Measurements from ENCODE around the gene IRF7.

DNA sequence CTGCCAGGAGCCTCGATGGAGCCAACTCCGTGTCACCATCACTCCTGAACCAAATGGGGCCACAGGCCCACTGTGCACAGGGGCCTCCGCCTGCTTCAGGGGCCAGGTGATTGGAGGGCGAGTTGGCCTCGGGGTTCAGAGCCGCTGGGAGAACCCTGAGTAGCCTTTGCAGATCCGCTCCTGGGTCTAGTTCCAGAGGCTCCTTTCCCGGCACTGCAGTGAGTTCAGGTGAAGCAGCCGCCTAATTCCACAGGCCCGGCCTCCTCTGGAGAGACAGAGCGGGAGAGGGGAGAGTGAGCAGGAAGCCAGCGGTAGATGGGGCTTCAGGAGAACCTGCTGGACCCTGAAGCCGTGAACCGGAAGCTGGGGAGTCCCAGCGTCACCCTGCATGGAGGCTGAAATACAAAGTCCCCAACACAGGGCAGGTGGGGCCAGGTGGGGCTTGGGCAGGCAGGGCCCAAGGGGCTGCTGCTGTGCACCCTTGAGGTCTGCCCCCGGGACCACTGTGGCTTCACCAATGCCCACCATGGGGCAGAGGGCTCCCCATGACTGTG is 43.9 kb upstream of the IRF7 start:
- TF ChIP-seq, protein P1, sequence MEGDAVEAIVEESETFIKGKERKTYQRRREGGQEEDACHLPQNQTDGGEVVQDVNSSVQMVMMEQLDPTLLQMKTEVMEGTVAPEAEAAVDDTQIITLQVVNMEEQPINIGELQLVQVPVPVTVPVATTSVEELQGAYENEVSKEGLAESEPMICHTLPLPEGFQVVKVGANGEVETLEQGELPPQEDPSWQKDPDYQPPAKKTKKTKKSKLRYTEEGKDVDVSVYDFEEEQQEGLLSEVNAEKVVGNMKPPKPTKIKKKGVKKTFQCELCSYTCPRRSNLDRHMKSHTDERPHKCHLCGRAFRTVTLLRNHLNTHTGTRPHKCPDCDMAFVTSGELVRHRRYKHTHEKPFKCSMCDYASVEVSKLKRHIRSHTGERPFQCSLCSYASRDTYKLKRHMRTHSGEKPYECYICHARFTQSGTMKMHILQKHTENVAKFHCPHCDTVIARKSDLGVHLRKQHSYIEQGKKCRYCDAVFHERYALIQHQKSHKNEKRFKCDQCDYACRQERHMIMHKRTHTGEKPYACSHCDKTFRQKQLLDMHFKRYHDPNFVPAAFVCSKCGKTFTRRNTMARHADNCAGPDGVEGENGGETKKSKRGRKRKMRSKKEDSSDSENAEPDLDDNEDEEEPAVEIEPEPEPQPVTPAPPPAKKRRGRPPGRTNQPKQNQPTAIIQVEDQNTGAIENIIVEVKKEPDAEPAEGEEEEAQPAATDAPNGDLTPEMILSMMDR (IDR thresholded peaks at IDR 0.05 in 2 of 3, conservative IDR thresholded peaks at IDR 0.05 in 1 of 3; ENCODE audit: borderline replicate concordance in 1 of 3, insufficient read depth in 1 of 3, low read depth in 2 of 3, low read length in 2 of 3), result no peak
- TF ChIP-seq EZH2 (IDR thresholded peaks at IDR 0.05), result no peak
- TF ChIP-seq RAD21 (IDR thresholded peaks at IDR 0.05; ENCODE audit: low read depth), result no peak
- TF ChIP-seq, protein P2, sequence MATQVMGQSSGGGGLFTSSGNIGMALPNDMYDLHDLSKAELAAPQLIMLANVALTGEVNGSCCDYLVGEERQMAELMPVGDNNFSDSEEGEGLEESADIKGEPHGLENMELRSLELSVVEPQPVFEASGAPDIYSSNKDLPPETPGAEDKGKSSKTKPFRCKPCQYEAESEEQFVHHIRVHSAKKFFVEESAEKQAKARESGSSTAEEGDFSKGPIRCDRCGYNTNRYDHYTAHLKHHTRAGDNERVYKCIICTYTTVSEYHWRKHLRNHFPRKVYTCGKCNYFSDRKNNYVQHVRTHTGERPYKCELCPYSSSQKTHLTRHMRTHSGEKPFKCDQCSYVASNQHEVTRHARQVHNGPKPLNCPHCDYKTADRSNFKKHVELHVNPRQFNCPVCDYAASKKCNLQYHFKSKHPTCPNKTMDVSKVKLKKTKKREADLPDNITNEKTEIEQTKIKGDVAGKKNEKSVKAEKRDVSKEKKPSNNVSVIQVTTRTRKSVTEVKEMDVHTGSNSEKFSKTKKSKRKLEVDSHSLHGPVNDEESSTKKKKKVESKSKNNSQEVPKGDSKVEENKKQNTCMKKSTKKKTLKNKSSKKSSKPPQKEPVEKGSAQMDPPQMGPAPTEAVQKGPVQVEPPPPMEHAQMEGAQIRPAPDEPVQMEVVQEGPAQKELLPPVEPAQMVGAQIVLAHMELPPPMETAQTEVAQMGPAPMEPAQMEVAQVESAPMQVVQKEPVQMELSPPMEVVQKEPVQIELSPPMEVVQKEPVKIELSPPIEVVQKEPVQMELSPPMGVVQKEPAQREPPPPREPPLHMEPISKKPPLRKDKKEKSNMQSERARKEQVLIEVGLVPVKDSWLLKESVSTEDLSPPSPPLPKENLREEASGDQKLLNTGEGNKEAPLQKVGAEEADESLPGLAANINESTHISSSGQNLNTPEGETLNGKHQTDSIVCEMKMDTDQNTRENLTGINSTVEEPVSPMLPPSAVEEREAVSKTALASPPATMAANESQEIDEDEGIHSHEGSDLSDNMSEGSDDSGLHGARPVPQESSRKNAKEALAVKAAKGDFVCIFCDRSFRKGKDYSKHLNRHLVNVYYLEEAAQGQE (IDR thresholded peaks at IDR 0.05; ENCODE audit: low read depth), result no peak
- TF ChIP-seq, protein P3, sequence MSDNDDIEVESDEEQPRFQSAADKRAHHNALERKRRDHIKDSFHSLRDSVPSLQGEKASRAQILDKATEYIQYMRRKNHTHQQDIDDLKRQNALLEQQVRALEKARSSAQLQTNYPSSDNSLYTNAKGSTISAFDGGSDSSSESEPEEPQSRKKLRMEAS (IDR thresholded peaks at IDR 0.05), result no peak
- no peak for TF ChIP-seq POLR2A (IDR thresholded peaks at IDR 0.05; ENCODE audit: borderline replicate concordance, extremely low read depth, insufficient read depth, insufficient read length)
- TF ChIP-seq EGR1 (IDR thresholded peaks at IDR 0.05; ENCODE audit: low read depth), result no peak
- no peak for TF ChIP-seq POLR2AphosphoS5 (IDR thresholded peaks at IDR 0.05; ENCODE audit: low read depth, low read length)
- no peak for TF ChIP-seq CEBPB (IDR thresholded peaks at IDR 0.05; ENCODE audit: low read depth)
- TF ChIP-seq JUND (IDR thresholded peaks at IDR 0.05), result no peak
- no peak for TF ChIP-seq YY1 (IDR thresholded peaks at IDR 0.05; ENCODE audit: extremely low read depth, insufficient replicate concordance, low read depth, low read length)
- TF ChIP-seq, protein P4, sequence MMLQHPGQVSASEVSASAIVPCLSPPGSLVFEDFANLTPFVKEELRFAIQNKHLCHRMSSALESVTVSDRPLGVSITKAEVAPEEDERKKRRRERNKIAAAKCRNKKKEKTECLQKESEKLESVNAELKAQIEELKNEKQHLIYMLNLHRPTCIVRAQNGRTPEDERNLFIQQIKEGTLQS (IDR thresholded peaks at IDR 0.05), result no peak
